HEK293 (cell line): ENCODE data around the gene STK32C.

Experiments used
- CTCF ChIA-PET: fragments of 350-600 bp; formaldehyde crosslinking; extraction: SDS; loops from one replicate; lab custom pipeline; 2021; ENCODE audit warnings: antibody characterized with exemption; lab: Yijun Ruan, JAX
- POLR2A ChIA-PET: fragments of 300-600 bp; formaldehyde crosslinking; extraction: SDS; loops from one replicate; lab custom pipeline; 2020; ENCODE audit warnings: antibody characterized with exemption, inconsistent platforms; lab: Yijun Ruan, JAX
- H3K27ac ChIP-seq: fragments of 200-500 bp; sonication (Bioruptor generic); 2 replicates; pipeline ENCODE4 v1.5.1; 2014; ENCODE audit warnings: low read depth, low read length, control low read depth, inconsistent platforms; ENCODE audit errors: extremely low read depth
- H3K36me3 ChIP-seq, 2 experiments: fragments of 200-500 bp in 1 of 2; sonication (Bioruptor generic) in 1 of 2; 1 replicate in 1 of 2; 2 replicates in 1 of 2; pipeline ENCODE4 v1.5.1; 2014 to 2017; ENCODE audit warnings: inconsistent platforms in 2 of 2, low read length in 2 of 2; ENCODE audit not compliant: control insufficient read depth in 2 of 2, insufficient read depth in 1 of 2
- H3K4me1 ChIP-seq: fragments of 200-500 bp; sonication (Bioruptor generic); 2 replicates; pipeline ENCODE4 v1.5.1; 2014; ENCODE audit warnings: mild to moderate bottlenecking, low read length, inconsistent platforms; ENCODE audit not compliant: control insufficient read depth, insufficient read depth
- H3K4me3 ChIP-seq: 2 replicates; pipeline ENCODE4 v1.5.1; 2011; ENCODE audit warnings: low read depth, mild to moderate bottlenecking, control low read depth, low read length, moderate library complexity
- H3K9me3 ChIP-seq: fragments of 200-500 bp; sonication (Bioruptor generic); 2 replicates; pipeline ENCODE4 v1.5.1; 2014; ENCODE audit warnings: low read depth, low read length, inconsistent platforms; ENCODE audit not compliant: control insufficient read depth, insufficient read depth
- PRDM6 ChIP-seq: fragments of 450-650 bp; formaldehyde crosslinking; IDR thresholded peaks from 2 replicates; pipeline ENCODE4 v1.5.1; 2017; ENCODE audit warnings: missing biosample characterization, missing genetic modification characterization
- SCRT2 ChIP-seq: fragments of 450-650 bp; formaldehyde crosslinking; IDR thresholded peaks from 2 replicates; pipeline ENCODE4 v1.5.1; 2016; ENCODE audit warnings: missing biosample characterization, missing genetic modification characterization
- SP7 ChIP-seq: fragments of 450-650 bp; formaldehyde crosslinking; IDR thresholded peaks from 2 replicates; pipeline ENCODE4 v1.5.1; 2016; ENCODE audit warnings: missing biosample characterization, missing genetic modification characterization
- ZBTB17 ChIP-seq: fragments of 450-650 bp; formaldehyde crosslinking; IDR thresholded peaks from 2 replicates; pipeline ENCODE4 v1.5.1; 2016; ENCODE audit warnings: missing biosample characterization, missing genetic modification characterization
- ZBTB26 ChIP-seq: fragments of 450-650 bp; formaldehyde crosslinking; optimal IDR thresholded peaks from 2 replicates; pipeline ENCODE3; 2016; ENCODE audit warnings: missing biosample characterization, mild to moderate bottlenecking, missing genetic modification characterization
- ZFP69B ChIP-seq: fragments of 450-650 bp; formaldehyde crosslinking; IDR thresholded peaks from 2 replicates; pipeline ENCODE4 v1.5.1; 2016; ENCODE audit warnings: missing biosample characterization, missing genetic modification characterization
- ZIC2 ChIP-seq: fragments of 450-650 bp; formaldehyde crosslinking; IDR thresholded peaks from 2 replicates; pipeline ENCODE4 v1.5.1; 2016; ENCODE audit warnings: missing biosample characterization, missing genetic modification characterization
- ZNF184 ChIP-seq: fragments of 450-650 bp; IDR thresholded peaks from 2 replicates; pipeline ENCODE4 v1.5.1; 2018; ENCODE audit warnings: missing biosample characterization, mild to moderate bottlenecking, missing genetic modification characterization
- ZNF398 ChIP-seq: fragments of 450-650 bp; formaldehyde crosslinking; IDR thresholded peaks from 2 replicates; pipeline ENCODE4 v1.5.1; 2017; ENCODE audit warnings: missing biosample characterization, missing genetic modification characterization
- ZNF600 ChIP-seq: fragments of 450-650 bp; formaldehyde crosslinking; IDR thresholded peaks from 2 replicates; pipeline ENCODE4 v1.5.1; 2016; ENCODE audit warnings: missing biosample characterization, missing genetic modification characterization
- ZNF660 ChIP-seq: fragments of 450-650 bp; IDR thresholded peaks from 2 replicates; pipeline ENCODE4 v1.5.1; 2018; ENCODE audit warnings: missing biosample characterization, mild to moderate bottlenecking, missing genetic modification characterization
- ZNF792 ChIP-seq: fragments of 450-650 bp; formaldehyde crosslinking; IDR thresholded peaks from 2 replicates; pipeline ENCODE4 v1.5.1; 2016; ENCODE audit warnings: missing biosample characterization, missing genetic modification characterization
- TF ChIP-seq, protein P1 (sequence below): fragments of 450-650 bp; formaldehyde crosslinking; IDR thresholded peaks from 2 replicates; pipeline ENCODE4 v1.5.1; 2016; ENCODE audit warnings: missing biosample characterization, missing genetic modification characterization
- TF ChIP-seq, protein P2 (sequence below): fragments of 450-650 bp; formaldehyde crosslinking; IDR thresholded peaks from 2 replicates; pipeline ENCODE4 v1.5.1; 2017; ENCODE audit warnings: missing biosample characterization, missing genetic modification characterization
- TF ChIP-seq, protein P3 (sequence below): fragments of 450-650 bp; formaldehyde crosslinking; IDR thresholded peaks from 2 replicates; pipeline ENCODE4 v1.5.0; 2017; ENCODE audit warnings: missing biosample characterization, missing genetic modification characterization, borderline replicate concordance
- TF ChIP-seq, protein P4 (sequence below): fragments of 450-650 bp; IDR thresholded peaks from 2 replicates; pipeline ENCODE4 v1.5.1; 2018; ENCODE audit warnings: missing biosample characterization, mild to moderate bottlenecking, missing genetic modification characterization
- TF ChIP-seq, protein P5 (sequence below): fragments of 450-650 bp; formaldehyde crosslinking; IDR thresholded peaks from 2 replicates; pipeline ENCODE4 v1.5.1; 2016; ENCODE audit warnings: missing biosample characterization, missing genetic modification characterization
- TF ChIP-seq, protein P6 (sequence below): fragments of 450-650 bp; formaldehyde crosslinking; IDR thresholded peaks from 2 replicates; pipeline ENCODE4 v1.5.1; 2016; ENCODE audit warnings: missing biosample characterization, missing genetic modification characterization

STK32C gene

GRCh38 chr10:132319853-132320653, 12.3 kb upstream of the STK32C start:
- H3K4me1 ChIP-seq: peaks cover 4% of the 10 kb centered on the region
- ChIA-PET POLR2A (no interaction called here), CTCF (interaction anchor here (0.6 to 0.7 kb wide), 3 partner anchors 23 to 335 kb away, joined by 3 to 7 read pairs (median 4); no protein-coding TSS in a partner anchor)
- H3K27ac ChIP-seq: no peak overlapping the region
- H3K36me3 ChIP-seq: peaks cover 0 to 11% of the 10 kb centered on the region in 2 experiments; a peak in 1 of 3 replicates
- H3K4me3 ChIP-seq: no peak overlapping the region
- H3K9me3 ChIP-seq: no peaks in the 10 kb centered on the region
- TF ChIP-seq, protein P1, sequence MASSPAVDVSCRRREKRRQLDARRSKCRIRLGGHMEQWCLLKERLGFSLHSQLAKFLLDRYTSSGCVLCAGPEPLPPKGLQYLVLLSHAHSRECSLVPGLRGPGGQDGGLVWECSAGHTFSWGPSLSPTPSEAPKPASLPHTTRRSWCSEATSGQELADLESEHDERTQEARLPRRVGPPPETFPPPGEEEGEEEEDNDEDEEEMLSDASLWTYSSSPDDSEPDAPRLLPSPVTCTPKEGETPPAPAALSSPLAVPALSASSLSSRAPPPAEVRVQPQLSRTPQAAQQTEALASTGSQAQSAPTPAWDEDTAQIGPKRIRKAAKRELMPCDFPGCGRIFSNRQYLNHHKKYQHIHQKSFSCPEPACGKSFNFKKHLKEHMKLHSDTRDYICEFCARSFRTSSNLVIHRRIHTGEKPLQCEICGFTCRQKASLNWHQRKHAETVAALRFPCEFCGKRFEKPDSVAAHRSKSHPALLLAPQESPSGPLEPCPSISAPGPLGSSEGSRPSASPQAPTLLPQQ (tag by site-specific recombination): peak; percentile 58
- TF ChIP-seq, protein P2, sequence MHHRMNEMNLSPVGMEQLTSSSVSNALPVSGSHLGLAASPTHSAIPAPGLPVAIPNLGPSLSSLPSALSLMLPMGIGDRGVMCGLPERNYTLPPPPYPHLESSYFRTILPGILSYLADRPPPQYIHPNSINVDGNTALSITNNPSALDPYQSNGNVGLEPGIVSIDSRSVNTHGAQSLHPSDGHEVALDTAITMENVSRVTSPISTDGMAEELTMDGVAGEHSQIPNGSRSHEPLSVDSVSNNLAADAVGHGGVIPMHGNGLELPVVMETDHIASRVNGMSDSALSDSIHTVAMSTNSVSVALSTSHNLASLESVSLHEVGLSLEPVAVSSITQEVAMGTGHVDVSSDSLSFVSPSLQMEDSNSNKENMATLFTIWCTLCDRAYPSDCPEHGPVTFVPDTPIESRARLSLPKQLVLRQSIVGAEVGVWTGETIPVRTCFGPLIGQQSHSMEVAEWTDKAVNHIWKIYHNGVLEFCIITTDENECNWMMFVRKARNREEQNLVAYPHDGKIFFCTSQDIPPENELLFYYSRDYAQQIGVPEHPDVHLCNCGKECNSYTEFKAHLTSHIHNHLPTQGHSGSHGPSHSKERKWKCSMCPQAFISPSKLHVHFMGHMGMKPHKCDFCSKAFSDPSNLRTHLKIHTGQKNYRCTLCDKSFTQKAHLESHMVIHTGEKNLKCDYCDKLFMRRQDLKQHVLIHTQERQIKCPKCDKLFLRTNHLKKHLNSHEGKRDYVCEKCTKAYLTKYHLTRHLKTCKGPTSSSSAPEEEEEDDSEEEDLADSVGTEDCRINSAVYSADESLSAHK (tag by site-specific recombination): 0 out of 2 replicates have a peak, but pooled peaks have one; percentile 49
- TF ChIP-seq ZNF792 (no peak), SP7 (peak; percentile 50; the same call in 1 of the 2 replicates), ZNF184 (no peak), ZFP69B (peak; percentile 46; the same call in 1 of the 2 replicates), ZNF660 (tag by site-specific recombination) (peak; percentile 38; the same call in 1 of the 2 replicates), ZNF398 (peak; percentile 88), PRDM6 (tag by site-specific recombination) (peak; percentile 50), ZBTB17 (tag by site-specific recombination) (peak; percentile 26; the same call in 1 of the 2 replicates), ZBTB26 (tag by site-specific recombination) (peak; percentile 2), ZIC2 (tag by site-specific recombination) (peak; percentile 30; the same call in 1 of the 2 replicates), ZNF600 (tag by site-specific recombination) (peak; percentile 85), SCRT2 (tag by site-specific recombination) (peak; percentile 86)
- TF ChIP-seq, protein P3, sequence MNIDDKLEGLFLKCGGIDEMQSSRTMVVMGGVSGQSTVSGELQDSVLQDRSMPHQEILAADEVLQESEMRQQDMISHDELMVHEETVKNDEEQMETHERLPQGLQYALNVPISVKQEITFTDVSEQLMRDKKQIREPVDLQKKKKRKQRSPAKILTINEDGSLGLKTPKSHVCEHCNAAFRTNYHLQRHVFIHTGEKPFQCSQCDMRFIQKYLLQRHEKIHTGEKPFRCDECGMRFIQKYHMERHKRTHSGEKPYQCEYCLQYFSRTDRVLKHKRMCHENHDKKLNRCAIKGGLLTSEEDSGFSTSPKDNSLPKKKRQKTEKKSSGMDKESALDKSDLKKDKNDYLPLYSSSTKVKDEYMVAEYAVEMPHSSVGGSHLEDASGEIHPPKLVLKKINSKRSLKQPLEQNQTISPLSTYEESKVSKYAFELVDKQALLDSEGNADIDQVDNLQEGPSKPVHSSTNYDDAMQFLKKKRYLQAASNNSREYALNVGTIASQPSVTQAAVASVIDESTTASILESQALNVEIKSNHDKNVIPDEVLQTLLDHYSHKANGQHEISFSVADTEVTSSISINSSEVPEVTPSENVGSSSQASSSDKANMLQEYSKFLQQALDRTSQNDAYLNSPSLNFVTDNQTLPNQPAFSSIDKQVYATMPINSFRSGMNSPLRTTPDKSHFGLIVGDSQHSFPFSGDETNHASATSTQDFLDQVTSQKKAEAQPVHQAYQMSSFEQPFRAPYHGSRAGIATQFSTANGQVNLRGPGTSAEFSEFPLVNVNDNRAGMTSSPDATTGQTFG (tag by site-specific recombination): no peak
- TF ChIP-seq, protein P4, sequence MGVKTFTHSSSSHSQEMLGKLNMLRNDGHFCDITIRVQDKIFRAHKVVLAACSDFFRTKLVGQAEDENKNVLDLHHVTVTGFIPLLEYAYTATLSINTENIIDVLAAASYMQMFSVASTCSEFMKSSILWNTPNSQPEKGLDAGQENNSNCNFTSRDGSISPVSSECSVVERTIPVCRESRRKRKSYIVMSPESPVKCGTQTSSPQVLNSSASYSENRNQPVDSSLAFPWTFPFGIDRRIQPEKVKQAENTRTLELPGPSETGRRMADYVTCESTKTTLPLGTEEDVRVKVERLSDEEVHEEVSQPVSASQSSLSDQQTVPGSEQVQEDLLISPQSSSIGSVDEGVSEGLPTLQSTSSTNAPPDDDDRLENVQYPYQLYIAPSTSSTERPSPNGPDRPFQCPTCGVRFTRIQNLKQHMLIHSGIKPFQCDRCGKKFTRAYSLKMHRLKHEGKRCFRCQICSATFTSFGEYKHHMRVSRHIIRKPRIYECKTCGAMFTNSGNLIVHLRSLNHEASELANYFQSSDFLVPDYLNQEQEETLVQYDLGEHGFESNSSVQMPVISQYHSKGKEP (tag by site-specific recombination): 0 out of 2 replicates have a peak, but pooled peaks have one; percentile 45
- TF ChIP-seq, protein P5, sequence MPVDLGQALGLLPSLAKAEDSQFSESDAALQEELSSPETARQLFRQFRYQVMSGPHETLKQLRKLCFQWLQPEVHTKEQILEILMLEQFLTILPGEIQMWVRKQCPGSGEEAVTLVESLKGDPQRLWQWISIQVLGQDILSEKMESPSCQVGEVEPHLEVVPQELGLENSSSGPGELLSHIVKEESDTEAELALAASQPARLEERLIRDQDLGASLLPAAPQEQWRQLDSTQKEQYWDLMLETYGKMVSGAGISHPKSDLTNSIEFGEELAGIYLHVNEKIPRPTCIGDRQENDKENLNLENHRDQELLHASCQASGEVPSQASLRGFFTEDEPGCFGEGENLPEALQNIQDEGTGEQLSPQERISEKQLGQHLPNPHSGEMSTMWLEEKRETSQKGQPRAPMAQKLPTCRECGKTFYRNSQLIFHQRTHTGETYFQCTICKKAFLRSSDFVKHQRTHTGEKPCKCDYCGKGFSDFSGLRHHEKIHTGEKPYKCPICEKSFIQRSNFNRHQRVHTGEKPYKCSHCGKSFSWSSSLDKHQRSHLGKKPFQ: no peak
- TF ChIP-seq, protein P6, sequence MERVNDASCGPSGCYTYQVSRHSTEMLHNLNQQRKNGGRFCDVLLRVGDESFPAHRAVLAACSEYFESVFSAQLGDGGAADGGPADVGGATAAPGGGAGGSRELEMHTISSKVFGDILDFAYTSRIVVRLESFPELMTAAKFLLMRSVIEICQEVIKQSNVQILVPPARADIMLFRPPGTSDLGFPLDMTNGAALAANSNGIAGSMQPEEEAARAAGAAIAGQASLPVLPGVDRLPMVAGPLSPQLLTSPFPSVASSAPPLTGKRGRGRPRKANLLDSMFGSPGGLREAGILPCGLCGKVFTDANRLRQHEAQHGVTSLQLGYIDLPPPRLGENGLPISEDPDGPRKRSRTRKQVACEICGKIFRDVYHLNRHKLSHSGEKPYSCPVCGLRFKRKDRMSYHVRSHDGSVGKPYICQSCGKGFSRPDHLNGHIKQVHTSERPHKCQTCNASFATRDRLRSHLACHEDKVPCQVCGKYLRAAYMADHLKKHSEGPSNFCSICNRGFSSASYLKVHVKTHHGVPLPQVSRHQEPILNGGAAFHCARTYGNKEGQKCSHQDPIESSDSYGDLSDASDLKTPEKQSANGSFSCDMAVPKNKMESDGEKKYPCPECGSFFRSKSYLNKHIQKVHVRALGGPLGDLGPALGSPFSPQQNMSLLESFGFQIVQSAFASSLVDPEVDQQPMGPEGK (tag by site-specific recombination): peak; percentile 79
